Mesangial cell (primary cell): ENCODE measurements around the gene ZSWIM3. TPM values are rescaled to one million over a fixed set of nuclear protein-coding genes. Genes with fewer than 3 reads are reported as not detected.

ENCODE experiments used
- total RNA-seq: library from RNA; depleted of rRNA; stranded (reverse); fragments of >200 nt; gene quantifications from 2 replicates; pipeline ENCODE4 v1.2.3, GENCODE V29; 2015

The ZSWIM3 gene
- total RNA-seq = 2.6 and 3.5 TPM in 2 replicates

GRCh38 chr20:45857114-45857881, at the start of gene ZSWIM3, which contains the start of gene ACOT8:
Gene ZSWIM3, plus strand, starts transcription at chr20:45857614. Its CDS starts 212 bp downstream, at chr20:45857826.
Gene ACOT8, minus strand, starts transcription at chr20:45857392. Its CDS starts 77 bp downstream, at chr20:45857315.

DNA sequence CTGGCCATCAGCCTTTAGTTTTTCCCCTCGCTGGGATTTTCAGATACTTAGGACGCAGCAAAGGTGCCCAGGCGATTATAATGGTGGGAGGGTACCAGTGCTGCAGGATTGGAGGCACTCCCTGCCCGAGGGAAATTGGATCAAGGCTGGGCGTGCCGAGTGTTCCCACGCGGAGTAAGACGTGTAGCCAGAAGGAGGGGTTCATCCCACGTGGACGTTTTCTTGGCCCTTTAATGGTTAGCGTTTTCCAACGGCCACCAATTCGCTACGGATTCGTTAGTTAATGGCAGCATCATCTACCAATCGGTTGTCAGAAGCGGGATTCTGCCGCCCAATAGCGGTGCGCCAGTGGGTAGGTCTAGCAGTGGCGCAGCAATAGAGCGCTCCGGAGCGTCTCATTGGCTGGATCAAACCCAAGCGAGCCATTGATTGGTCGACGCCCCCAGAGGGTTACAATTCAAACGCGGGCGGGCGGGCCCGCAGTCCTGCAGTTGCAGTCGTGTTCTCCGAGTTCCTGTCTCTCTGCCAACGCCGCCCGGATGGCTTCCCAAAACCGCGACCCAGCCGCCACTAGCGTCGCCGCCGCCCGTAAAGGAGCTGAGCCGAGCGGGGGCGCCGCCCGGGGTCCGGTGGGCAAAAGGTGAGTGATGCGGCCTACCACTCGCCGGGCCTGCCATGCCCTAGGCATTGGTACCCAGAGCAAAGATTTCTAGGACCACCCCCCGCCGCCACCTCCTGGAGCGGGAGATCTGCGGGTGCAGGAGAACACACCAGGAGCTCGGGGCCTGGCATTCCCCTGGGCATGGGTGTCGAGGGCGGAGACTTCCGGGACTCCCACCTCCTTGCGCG, 45.0 kb upstream of the ZSWIM3 start, which contains the start of gene UBE2C:
TSS of gene UBE2C (plus strand) at position 488 of the 849 bp plus-strand sequence. CDS start at position 540, 52 bp downstream.

DNA sequence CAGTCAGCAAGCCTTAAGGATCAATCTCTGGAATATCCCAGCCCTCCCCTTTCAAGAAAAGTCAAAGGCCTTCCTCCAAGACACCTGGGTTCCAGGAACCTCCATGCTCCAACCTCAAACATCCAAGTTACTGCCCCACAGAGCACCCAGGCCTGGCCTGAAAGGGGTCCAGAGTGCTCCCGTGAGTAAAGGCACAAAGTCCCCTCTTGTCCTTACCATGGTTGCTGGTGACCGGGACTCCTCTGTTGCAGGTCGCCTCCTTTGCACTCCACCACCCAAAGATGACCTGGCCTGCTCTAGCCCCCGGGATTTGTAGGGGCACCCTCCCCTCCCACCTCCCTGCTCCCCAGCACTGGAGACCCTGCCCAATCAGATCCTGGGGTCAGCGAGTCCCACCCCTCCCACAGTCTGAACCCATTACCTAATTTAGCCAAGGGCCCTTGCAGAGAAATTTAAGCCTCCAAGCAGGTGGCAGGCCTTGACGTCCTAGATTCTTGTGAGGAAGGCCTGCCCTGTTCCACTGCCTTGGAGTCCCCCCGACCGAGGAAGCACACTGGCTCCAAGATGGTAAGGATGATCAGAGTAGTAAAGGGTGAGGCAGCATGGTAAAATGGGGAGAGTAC, 30.3 kb upstream of the ZSWIM3 start, which contains the start of gene TNNC2:
TSS of gene TNNC2 (minus strand) at position 283 of the 623 bp plus-strand sequence. CDS start at position 219, 64 bp downstream.

DNA sequence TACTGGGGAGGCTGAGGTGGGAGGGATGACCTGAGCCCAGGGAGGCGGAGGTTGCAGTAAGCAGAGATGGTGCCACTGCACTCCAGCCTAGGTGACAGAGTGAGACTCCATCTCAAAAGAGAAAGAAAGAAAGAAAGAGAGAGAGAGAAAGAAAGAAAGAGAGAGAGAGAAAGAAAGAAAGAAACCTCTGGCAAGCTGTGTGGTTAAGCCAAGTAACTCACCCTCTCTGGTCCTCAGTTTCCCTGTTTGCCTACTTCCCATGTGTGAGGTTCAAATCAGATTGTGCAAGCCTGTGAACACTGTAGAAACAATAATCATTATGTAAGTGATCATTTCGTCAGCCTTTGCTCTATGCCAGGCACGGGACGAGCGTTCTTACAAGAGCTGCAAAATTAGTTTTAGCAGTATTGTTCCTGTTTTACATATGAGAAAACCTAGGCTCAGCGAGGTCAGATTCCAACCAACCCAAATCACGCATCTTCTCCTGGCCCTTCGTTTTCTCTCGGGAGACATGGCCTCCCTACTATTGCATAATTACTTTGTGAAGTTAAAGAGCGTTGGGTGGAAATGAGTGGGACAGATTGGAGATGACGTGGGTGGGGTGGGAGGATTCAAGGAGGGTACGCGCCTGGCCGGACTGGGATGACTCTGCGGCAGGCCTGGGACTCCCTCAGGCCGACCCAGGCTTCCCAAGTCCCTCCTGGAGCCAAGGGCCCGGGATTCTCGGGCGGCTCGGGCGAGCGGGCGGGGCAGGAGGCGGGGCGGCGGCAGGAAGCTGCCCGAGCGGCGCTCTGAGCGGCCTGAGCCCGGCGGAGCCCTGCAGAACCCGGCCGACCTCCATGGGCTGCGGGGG, 24.2 kb upstream of the ZSWIM3 start, which contains the start of gene SNX21:
TSS of gene SNX21 (plus strand) at position 770 of the 853 bp plus-strand sequence. CDS start 121 bp downstream, outside the sequence.

DNA sequence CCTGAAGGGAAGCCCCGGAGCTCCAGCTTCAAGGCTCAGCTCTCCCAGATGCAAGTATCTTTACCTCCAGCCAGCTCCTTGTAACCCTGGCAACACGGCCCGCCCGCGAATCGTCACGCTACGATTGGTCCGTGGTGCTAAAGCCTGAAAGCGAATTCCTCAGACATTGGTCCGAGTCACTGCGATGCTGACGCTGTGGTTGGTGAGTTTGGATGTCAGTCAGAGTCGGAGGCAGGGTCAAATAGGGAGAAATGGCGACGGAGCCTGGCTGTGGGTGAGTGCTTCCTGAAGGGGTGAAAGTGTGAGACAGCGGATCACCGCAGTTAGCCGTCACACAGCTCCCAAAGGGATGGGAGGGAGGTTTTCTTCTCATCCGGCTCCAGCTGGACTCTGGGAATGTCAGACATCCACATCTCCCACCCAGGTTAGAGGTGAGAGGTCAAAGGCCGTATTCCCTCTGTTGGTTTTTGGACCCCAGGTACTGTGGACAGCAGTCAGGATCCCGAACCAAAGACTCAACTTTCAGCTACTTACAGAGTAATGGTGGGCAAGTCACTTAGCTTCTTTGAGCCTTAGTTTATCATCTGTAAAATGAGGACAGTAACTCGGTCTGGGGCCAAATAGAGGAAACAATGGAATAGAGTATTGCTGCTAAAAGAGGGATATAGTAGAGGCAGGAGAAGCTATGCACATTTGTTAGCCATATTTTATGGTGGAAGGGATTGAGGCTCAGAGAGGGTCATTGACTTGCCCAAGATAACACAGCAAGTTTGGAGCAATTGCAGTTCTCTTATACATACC, 23.8 kb downstream of the ZSWIM3 start, which contains the start of gene ZSWIM1:
TSS of gene ZSWIM1 (plus strand) at position 240 of the 801 bp plus-strand sequence. CDS start 1,366 bp downstream, outside the sequence.

GRCh38 chr20:45887346-45887715, 29.9 kb downstream of the ZSWIM3 start, which contains the start of gene SPATA25:
Gene SPATA25, minus strand, starts transcription at chr20:45887622. Its CDS starts 32 bp downstream, at chr20:45887590.

GRCh38 chr20:45890985-45891983, 33.9 kb downstream of the ZSWIM3 start, which contains the start of the genes CTSA and NEURL2:
Gene CTSA, plus strand, starts transcription at chr20:45891335. Its CDS starts 234 bp downstream, at chr20:45891569.
Gene NEURL2, minus strand, starts transcription at chr20:45891208. Its CDS starts 217 bp downstream, at chr20:45890991.

DNA sequence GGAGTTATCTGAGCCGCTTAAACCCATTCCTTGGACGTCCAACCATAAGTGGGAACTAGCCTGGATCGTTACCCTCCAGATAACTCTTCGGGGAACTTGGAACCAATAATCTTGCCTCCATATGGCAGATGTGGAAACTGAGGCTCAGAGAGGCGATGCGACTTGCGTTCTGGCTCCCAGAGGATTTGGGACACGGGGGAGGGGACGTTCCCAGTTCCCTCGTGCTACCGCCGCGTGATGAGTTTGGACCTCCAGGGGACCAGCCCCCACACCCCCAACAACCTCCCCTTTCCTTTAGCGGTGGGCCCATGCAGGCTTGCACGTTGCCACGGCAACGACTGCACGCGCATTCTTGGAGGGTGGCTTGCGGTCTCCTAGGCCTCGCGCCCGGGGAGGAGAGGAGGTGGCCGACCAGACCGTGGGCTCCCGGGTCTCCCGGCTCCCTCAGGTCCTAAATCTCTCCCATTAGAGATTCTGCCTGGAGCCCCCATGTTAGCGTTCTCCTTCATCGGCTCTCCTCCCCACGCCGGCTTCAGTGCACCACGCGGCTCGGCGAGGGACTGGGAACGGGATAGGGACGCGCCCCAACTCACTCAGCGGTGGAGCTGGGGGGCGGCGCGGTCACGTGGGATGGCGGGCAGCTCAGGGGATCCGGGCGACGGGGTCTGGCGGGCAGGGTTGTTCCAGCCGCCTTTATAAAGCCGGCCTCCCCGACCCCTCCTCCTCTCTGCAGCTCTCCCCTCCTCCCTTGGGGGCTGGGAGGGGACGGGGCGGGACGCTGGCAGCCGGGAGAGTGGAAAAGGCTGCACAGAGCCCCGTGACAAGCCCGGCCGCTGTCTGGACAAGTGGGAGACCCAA, 54.3 kb downstream of the ZSWIM3 start, which contains the start of gene PLTP:
TSS of gene PLTP (minus strand) at position 670 of the 858 bp plus-strand sequence. CDS start 703 bp downstream, outside the sequence.

Other genes with a start within 250 kb of the ZSWIM3 start
- not detected in 2 replicates for gene WFDC10A, start 227.9 kb upstream of the ZSWIM3 start, total RNA-seq
- not detected in 2 replicates for gene WFDC9, start 226.3 kb upstream of the ZSWIM3 start, total RNA-seq
- not detected in 2 replicates for gene WFDC11, start 187.4 kb upstream of the ZSWIM3 start, total RNA-seq
- not detected in 2 replicates for gene WFDC13, start 155.6 kb upstream of the ZSWIM3 start, total RNA-seq
- not detected in 2 replicates for gene WFDC10B, start 152.6 kb upstream of the ZSWIM3 start, total RNA-seq
- not detected in 2 replicates for gene SPINT4, start 135.3 kb upstream of the ZSWIM3 start, total RNA-seq
- 1.1 TPM in 1 of 2 replicates, not detected in the other for gene WFDC3, start 65.7 kb upstream of the ZSWIM3 start, total RNA-seq
- gene DNTTIP1, start 65.7 kb upstream of the ZSWIM3 start, total RNA-seq = 24.7 and 36.3 TPM in 2 replicates
- 20.9 and 425 TPM in 2 replicates for gene UBE2C, start 45.0 kb upstream of the ZSWIM3 start, total RNA-seq
- gene TNNC2, start 30.3 kb upstream of the ZSWIM3 start, total RNA-seq = not detected in 2 replicates
- 31.1 and 40.7 TPM in 2 replicates for gene SNX21, start 23.8 kb upstream of the ZSWIM3 start, total RNA-seq
- gene ACOT8, start 222 bp upstream of the ZSWIM3 start, total RNA-seq = 36.0 and 46.5 TPM in 2 replicates
- 14.7 and 17.7 TPM in 2 replicates for gene ZSWIM1, start 23.6 kb downstream of the ZSWIM3 start, total RNA-seq
- gene SPATA25, start 30.0 kb downstream of the ZSWIM3 start, total RNA-seq = 0.16 and 1.1 TPM in 2 replicates
- 2.8 and 9.5 TPM in 2 replicates for gene NEURL2, start 33.6 kb downstream of the ZSWIM3 start, total RNA-seq
- 70.9 and 232 TPM in 2 replicates for gene CTSA, start 33.7 kb downstream of the ZSWIM3 start, total RNA-seq
- 42.2 and 122 TPM in 2 replicates for gene PLTP, start 54.5 kb downstream of the ZSWIM3 start, total RNA-seq
- gene PCIF1, start 77.1 kb downstream of the ZSWIM3 start, total RNA-seq = 25.1 and 34.1 TPM in 2 replicates
- 16.1 and 18.0 TPM in 2 replicates for gene ZNF335, start 114.6 kb downstream of the ZSWIM3 start, total RNA-seq
- gene MMP9, start 151.3 kb downstream of the ZSWIM3 start, total RNA-seq = 0.65 TPM in 1 of 2 replicates, not detected in the other
- 2.1 and 3.2 TPM in 2 replicates for gene SLC12A5, start 171.6 kb downstream of the ZSWIM3 start, total RNA-seq
- 16.5 and 21.5 TPM in 2 replicates for gene NCOA5, start 232.3 kb downstream of the ZSWIM3 start, total RNA-seq